MM.1S (cell line): ENCODE results near the gene PM20D1.

Experiments
- DNase-seq: peaks from one replicate; pipeline ENCODE4 v3.0.0-alpha.2; 2015
- H2AFZ ChIP-seq: fragments of 300-600 bp; sonication (generic); 2 replicates; pipeline ENCODE4 v1.6.0; 2016; ENCODE audit warnings: antibody characterized with exemption, low read length
- H3F3A ChIP-seq: fragments of 300-600 bp; sonication (generic); 2 replicates; pipeline ENCODE4 v1.6.1; 2016; ENCODE audit warnings: mild to moderate bottlenecking, antibody characterized with exemption, low read length, moderate library complexity, mixed read lengths; ENCODE audit not compliant: insufficient read depth
- H3K27ac ChIP-seq: fragments of 300-600 bp; sonication (generic); 2 replicates; pipeline ENCODE4 v1.5.1; 2016; ENCODE audit warnings: mild to moderate bottlenecking, low read length
- H3K27me3 ChIP-seq: fragments of 300-600 bp; sonication (generic); replicated peaks from 2 replicates; pipeline ENCODE4 v1.6.0; 2016; ENCODE audit warnings: low read length; ENCODE audit not compliant: insufficient read depth
- H3K36me3 ChIP-seq: fragments of 300-600 bp; sonication (generic); replicated peaks from 2 replicates; pipeline ENCODE4 v1.6.1; 2016; ENCODE audit warnings: mild to moderate bottlenecking, low read length, mixed read lengths; ENCODE audit not compliant: insufficient read depth
- H3K4me1 ChIP-seq: fragments of 300-600 bp; sonication (generic); 2 replicates; pipeline ENCODE4 v1.6.1; 2016; ENCODE audit warnings: low read length, mixed read lengths
- H3K4me2 ChIP-seq: fragments of 300-600 bp; sonication (generic); 2 replicates; pipeline ENCODE4 v1.6.0; 2016; ENCODE audit warnings: low read depth, low read length
- H3K4me3 ChIP-seq: fragments of 300-600 bp; sonication (generic); 2 replicates; pipeline ENCODE4 v1.5.1; 2016; ENCODE audit warnings: low read length, mixed read lengths
- H3K79me2 ChIP-seq: fragments of 300-600 bp; sonication (generic); 2 replicates; pipeline ENCODE4 v1.6.1; 2016; ENCODE audit warnings: mixed run types, low read length, mixed read lengths
- H3K9ac ChIP-seq: fragments of 300-600 bp; sonication (generic); 2 replicates; pipeline ENCODE4 v1.6.1; 2016; ENCODE audit warnings: low read length, mixed read lengths
- H3K9me2 ChIP-seq: fragments of 300-600 bp; sonication (generic); replicated peaks from 2 replicates; pipeline ENCODE4 v1.6.1; 2016; ENCODE audit warnings: mild to moderate bottlenecking, low read length, mixed read lengths; ENCODE audit not compliant: insufficient read depth
- H3K9me3 ChIP-seq: fragments of 300-600 bp; sonication (generic); replicated peaks from 2 replicates; pipeline ENCODE4 v1.6.1; 2016; ENCODE audit warnings: mild to moderate bottlenecking, low read length, mixed read lengths; ENCODE audit not compliant: insufficient read depth
- H4K20me1 ChIP-seq: fragments of 300-600 bp; sonication (generic); 2 replicates; pipeline ENCODE4 v1.6.1; 2016; ENCODE audit warnings: mild to moderate bottlenecking, low read length, moderate library complexity, mixed read lengths; ENCODE audit not compliant: insufficient read depth
- CTCF ChIP-seq: fragments of 300-600 bp; sonication (generic); IDR thresholded peaks from 2 replicates; pipeline ENCODE4 v1.5.1; 2016; ENCODE audit warnings: antibody characterized with exemption, low read length, mixed read lengths
- EZH2 ChIP-seq: fragments of 300-600 bp; sonication (generic); optimal IDR thresholded peaks from 2 replicates; pipeline ENCODE3; 2017; ENCODE audit warnings: low read depth, mild to moderate bottlenecking, antibody characterized with exemption, low read length, mixed read lengths
- EZH2phosphoT487 ChIP-seq: fragments of 300-600 bp; sonication (generic); IDR thresholded peaks from 2 replicates; pipeline ENCODE4 v1.6.1; 2018; ENCODE audit warnings: antibody characterized with exemption, low read length

The PM20D1 gene

GRCh38 chr1:205780335-205780734 lies 69.6 kb downstream of the PM20D1 start:
- TF ChIP-seq EZH2phosphoT487 (no peak), CTCF (no peak), EZH2 (no peak)
- H3K4me2 ChIP-seq: no peak overlapping the region
- no peaks in the 10 kb centered on the region for H4K20me1 ChIP-seq

More at GRCh38 chr1:205780335-205780734, 69.6 kb downstream of the PM20D1 start:
- H3K4me1 ChIP-seq: peaks cover 5% of the 10 kb centered on the region; the same call in 1 of the 2 replicates
- H3K9me2 ChIP-seq: no peaks in the 10 kb centered on the region
- H3K79me2 ChIP-seq: no peaks in the 10 kb centered on the region
- no peaks in the 10 kb centered on the region; the same call in 1 of the 2 replicates for H3K27me3 ChIP-seq
- no peak overlapping the region for H3K9ac ChIP-seq
- H3K36me3 ChIP-seq: no peaks in the 10 kb centered on the region
- no peak for DNase-seq
- no peaks in the 10 kb centered on the region for H3F3A ChIP-seq
- H2AFZ ChIP-seq: no peak overlapping the region
- no peak overlapping the region for H3K27ac ChIP-seq
- H3K9me3 ChIP-seq: no peaks in the 10 kb centered on the region
- H3K4me3 ChIP-seq: no peak overlapping the region
